ENCODE measurements around the gene DGUOK.

GRCh38 chr2:73983322-73984202 is 56.9 kb downstream of the DGUOK start:
- TF ChIP-seq CTCF (conservative IDR thresholded peaks at IDR 0.05) (no peak; the same call in 1 of the 2 replicates), ZFX (IDR thresholded peaks at IDR 0.05) (no peak)
